Neural cell (in vitro differentiated cells): ENCODE data around the gene MED26. TPM values are rescaled to one million over a fixed set of nuclear protein-coding genes. Genes with fewer than 3 reads are reported as not detected.

Source experiments
- H2AFZ ChIP-seq: fragments of 200-600, 300-800 bp; sonication (generic), shearing (Covaris generic); 2 replicates; pipeline ENCODE4 v1.6.0; 2014; ENCODE audit warnings: low read depth, mild to moderate bottlenecking, antibody characterized with exemption, low read length, moderate library complexity
- H3F3A ChIP-seq: fragments of 200-600 bp; shearing (Covaris generic); 2 replicates; pipeline ENCODE4 v1.6.1; 2016; ENCODE audit warnings: mild to moderate bottlenecking, moderate library complexity, mixed read lengths, antibody characterized with exemption, low read length; ENCODE audit not compliant: insufficient read depth, poor library complexity, severe bottlenecking
- H3K27ac ChIP-seq: fragments of 200-600, 300-800 bp; sonication (generic), shearing (Covaris generic); 2 replicates; pipeline ENCODE4 v1.5.1; 2014; ENCODE audit warnings: mild to moderate bottlenecking, low read length, moderate library complexity
- H3K27me3 ChIP-seq: fragments of 300-800, 200-600 bp; sonication (generic), shearing (Covaris generic); 2 replicates; pipeline ENCODE4 v1.6.0; 2014; ENCODE audit warnings: mild to moderate bottlenecking, low read depth, low read length, moderate library complexity; ENCODE audit not compliant: insufficient read depth
- H3K36me3 ChIP-seq: fragments of 300-800, 200-600 bp; sonication (generic), shearing (Covaris generic); 2 replicates; pipeline ENCODE4 v1.5.1; 2014; ENCODE audit warnings: mild to moderate bottlenecking, antibody characterized with exemption, low read length, moderate library complexity; ENCODE audit not compliant: insufficient read depth
- H3K4me2 ChIP-seq: fragments of 300-800, 200-600 bp; sonication (generic), shearing (Covaris generic); 2 replicates; pipeline ENCODE4 v1.6.0; 2014; ENCODE audit warnings: mild to moderate bottlenecking, low read length
- H3K4me3 ChIP-seq: fragments of 300-800, 200-600 bp; sonication (generic), shearing (Covaris generic); 2 replicates; pipeline ENCODE4 v1.5.1; 2014; ENCODE audit warnings: mild to moderate bottlenecking, low read length, moderate library complexity
- H3K79me2 ChIP-seq: fragments of 200-600 bp; shearing (Covaris generic); replicated peaks from 2 replicates; pipeline ENCODE4 v1.6.0; 2014; ENCODE audit warnings: mild to moderate bottlenecking, low read length, moderate library complexity; ENCODE audit not compliant: insufficient read depth
- H3K9ac ChIP-seq: fragments of 300-800, 200-600 bp; sonication (generic), shearing (Covaris generic); 2 replicates; pipeline ENCODE4 v1.6.1; 2016; ENCODE audit warnings: mild to moderate bottlenecking, low read length, mixed read lengths
- H3K9me2 ChIP-seq: fragments of 200-600 bp; shearing (Covaris generic); 2 replicates; pipeline ENCODE4 v1.6.1; 2016; ENCODE audit warnings: mild to moderate bottlenecking, low read length, mixed read lengths; ENCODE audit not compliant: insufficient read depth
- H3K9me3 ChIP-seq: fragments of 200-600, 300-800 bp; sonication (generic), shearing (Covaris generic); 2 replicates; pipeline ENCODE4 v1.6.1; 2016; ENCODE audit warnings: mild to moderate bottlenecking, mixed run types, low read length, moderate library complexity, mixed read lengths
- H4K20me1 ChIP-seq: fragments of 200-600 bp; shearing (Covaris generic); 2 replicates; pipeline ENCODE4 v1.6.1; 2016; ENCODE audit warnings: mild to moderate bottlenecking, mixed run types; ENCODE audit not compliant: insufficient read depth
- EP300 ChIP-seq: fragments of 450-650 bp; conservative IDR thresholded peaks from 2 replicates; pipeline ENCODE4 v1.6.1; 2014; ENCODE audit warnings: antibody characterized with exemption, mild to moderate bottlenecking, moderate library complexity; ENCODE audit not compliant: poor library complexity, severe bottlenecking
- EZH2 ChIP-seq: fragments of 200-600, 300-800 bp; shearing (Covaris generic), sonication (generic); IDR thresholded peaks from 2 replicates; pipeline ENCODE4 v1.6.1; 2014; ENCODE audit warnings: antibody characterized with exemption, low read length, borderline replicate concordance, mild to moderate bottlenecking; ENCODE audit not compliant: insufficient read depth, poor library complexity, severe bottlenecking
- MXI1 ChIP-seq: fragments of 450-650 bp; conservative IDR thresholded peaks from 2 replicates; pipeline ENCODE4 v1.6.1; 2014; ENCODE audit warnings: antibody characterized with exemption, mild to moderate bottlenecking; ENCODE audit not compliant: poor library complexity, severe bottlenecking
- POLR2AphosphoS5 ChIP-seq: IDR thresholded peaks from 2 replicates; pipeline ENCODE4 v1.6.1; 2012
- RAD21 ChIP-seq: fragments of 450-650 bp; conservative IDR thresholded peaks from 2 replicates; pipeline ENCODE4 v1.6.1; 2014; ENCODE audit warnings: antibody characterized with exemption, mild to moderate bottlenecking, moderate library complexity
- SMC3 ChIP-seq: fragments of 450-650 bp; conservative IDR thresholded peaks from 2 replicates; pipeline ENCODE4 v1.6.1; 2014; ENCODE audit warnings: antibody characterized with exemption, mild to moderate bottlenecking, moderate library complexity; ENCODE audit not compliant: poor library complexity
- TAF1 ChIP-seq: IDR thresholded peaks from 2 replicates; pipeline ENCODE4 v1.6.1; 2012; ENCODE audit warnings: low read depth
- polyA plus RNA-seq: library from polyadenylated mRNA; depleted of rRNA; stranded (reverse); fragments of >200 nt; gene quantifications from 2 replicates; pipeline ENCODE4 v1.2.3, GENCODE V29; 2014
- TF ChIP-seq, protein P1 (sequence below): IDR thresholded peaks from 2 replicates; pipeline ENCODE4 v1.6.1; 2012; ENCODE audit warnings: borderline replicate concordance
- TF ChIP-seq, protein P2 (sequence below): fragments of 450-650 bp; IDR thresholded peaks from 2 replicates; pipeline ENCODE4 v1.5.1; 2014; ENCODE audit warnings: antibody characterized with exemption, mild to moderate bottlenecking, moderate library complexity; ENCODE audit not compliant: poor library complexity, severe bottlenecking

MED26 gene
- polyA plus RNA-seq, 1 donor from 2014 or later, result 4.2 TPM

DNA sequence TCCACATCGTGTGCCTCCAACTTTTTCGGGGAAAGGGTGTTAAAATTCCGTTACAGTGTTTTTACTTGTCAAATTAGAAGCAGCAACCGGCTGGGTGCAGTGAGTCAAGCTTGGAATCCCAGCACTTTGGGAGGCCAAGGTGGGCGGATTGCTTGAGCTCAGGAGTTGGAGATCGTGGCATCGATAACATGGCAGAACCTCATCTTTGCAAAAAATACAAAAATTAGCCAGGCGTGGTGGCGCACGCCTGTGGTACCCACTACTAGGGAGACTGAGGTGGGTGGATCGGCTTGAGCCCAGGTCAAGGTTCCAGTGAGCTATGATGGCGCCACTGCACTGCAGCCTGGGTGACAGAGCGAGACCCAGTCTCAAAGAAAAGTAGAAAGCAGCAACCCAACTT, 54.7 kb downstream of the MED26 start:
- no peaks in the 10 kb centered on the region for H4K20me1 ChIP-seq
- H2AFZ ChIP-seq, result no peak overlapping the region
- H3K4me3 ChIP-seq, result peak overlapping the region; percentile 94
- TF ChIP-seq POLR2AphosphoS5, result no peak
- TF ChIP-seq MXI1, result no peak
- no peak for TF ChIP-seq SMC3
- TF ChIP-seq TAF1, result no peak
- TF ChIP-seq, protein P1, sequence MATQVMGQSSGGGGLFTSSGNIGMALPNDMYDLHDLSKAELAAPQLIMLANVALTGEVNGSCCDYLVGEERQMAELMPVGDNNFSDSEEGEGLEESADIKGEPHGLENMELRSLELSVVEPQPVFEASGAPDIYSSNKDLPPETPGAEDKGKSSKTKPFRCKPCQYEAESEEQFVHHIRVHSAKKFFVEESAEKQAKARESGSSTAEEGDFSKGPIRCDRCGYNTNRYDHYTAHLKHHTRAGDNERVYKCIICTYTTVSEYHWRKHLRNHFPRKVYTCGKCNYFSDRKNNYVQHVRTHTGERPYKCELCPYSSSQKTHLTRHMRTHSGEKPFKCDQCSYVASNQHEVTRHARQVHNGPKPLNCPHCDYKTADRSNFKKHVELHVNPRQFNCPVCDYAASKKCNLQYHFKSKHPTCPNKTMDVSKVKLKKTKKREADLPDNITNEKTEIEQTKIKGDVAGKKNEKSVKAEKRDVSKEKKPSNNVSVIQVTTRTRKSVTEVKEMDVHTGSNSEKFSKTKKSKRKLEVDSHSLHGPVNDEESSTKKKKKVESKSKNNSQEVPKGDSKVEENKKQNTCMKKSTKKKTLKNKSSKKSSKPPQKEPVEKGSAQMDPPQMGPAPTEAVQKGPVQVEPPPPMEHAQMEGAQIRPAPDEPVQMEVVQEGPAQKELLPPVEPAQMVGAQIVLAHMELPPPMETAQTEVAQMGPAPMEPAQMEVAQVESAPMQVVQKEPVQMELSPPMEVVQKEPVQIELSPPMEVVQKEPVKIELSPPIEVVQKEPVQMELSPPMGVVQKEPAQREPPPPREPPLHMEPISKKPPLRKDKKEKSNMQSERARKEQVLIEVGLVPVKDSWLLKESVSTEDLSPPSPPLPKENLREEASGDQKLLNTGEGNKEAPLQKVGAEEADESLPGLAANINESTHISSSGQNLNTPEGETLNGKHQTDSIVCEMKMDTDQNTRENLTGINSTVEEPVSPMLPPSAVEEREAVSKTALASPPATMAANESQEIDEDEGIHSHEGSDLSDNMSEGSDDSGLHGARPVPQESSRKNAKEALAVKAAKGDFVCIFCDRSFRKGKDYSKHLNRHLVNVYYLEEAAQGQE, result no peak
- TF ChIP-seq, protein P2, sequence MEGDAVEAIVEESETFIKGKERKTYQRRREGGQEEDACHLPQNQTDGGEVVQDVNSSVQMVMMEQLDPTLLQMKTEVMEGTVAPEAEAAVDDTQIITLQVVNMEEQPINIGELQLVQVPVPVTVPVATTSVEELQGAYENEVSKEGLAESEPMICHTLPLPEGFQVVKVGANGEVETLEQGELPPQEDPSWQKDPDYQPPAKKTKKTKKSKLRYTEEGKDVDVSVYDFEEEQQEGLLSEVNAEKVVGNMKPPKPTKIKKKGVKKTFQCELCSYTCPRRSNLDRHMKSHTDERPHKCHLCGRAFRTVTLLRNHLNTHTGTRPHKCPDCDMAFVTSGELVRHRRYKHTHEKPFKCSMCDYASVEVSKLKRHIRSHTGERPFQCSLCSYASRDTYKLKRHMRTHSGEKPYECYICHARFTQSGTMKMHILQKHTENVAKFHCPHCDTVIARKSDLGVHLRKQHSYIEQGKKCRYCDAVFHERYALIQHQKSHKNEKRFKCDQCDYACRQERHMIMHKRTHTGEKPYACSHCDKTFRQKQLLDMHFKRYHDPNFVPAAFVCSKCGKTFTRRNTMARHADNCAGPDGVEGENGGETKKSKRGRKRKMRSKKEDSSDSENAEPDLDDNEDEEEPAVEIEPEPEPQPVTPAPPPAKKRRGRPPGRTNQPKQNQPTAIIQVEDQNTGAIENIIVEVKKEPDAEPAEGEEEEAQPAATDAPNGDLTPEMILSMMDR, result no peak
- no peak for TF ChIP-seq EP300
- TF ChIP-seq EZH2, result no peak
- no peak for TF ChIP-seq RAD21
- H3K4me2 ChIP-seq, result peak overlapping the region; percentile 52
- H3K9ac ChIP-seq, result peak overlapping the region; percentile 79
- no peaks in the 10 kb centered on the region for H3K27me3 ChIP-seq
- H3K36me3 ChIP-seq, result no peaks in the 10 kb centered on the region
- no peaks in the 10 kb centered on the region for H3F3A ChIP-seq
- H3K79me2 ChIP-seq, result peaks cover 35% of the 10 kb centered on the region
- H3K9me3 ChIP-seq, result no peaks in the 10 kb centered on the region
- H3K9me2 ChIP-seq, result no peaks in the 10 kb centered on the region
- H3K27ac ChIP-seq, result no peak overlapping the region

DNA sequence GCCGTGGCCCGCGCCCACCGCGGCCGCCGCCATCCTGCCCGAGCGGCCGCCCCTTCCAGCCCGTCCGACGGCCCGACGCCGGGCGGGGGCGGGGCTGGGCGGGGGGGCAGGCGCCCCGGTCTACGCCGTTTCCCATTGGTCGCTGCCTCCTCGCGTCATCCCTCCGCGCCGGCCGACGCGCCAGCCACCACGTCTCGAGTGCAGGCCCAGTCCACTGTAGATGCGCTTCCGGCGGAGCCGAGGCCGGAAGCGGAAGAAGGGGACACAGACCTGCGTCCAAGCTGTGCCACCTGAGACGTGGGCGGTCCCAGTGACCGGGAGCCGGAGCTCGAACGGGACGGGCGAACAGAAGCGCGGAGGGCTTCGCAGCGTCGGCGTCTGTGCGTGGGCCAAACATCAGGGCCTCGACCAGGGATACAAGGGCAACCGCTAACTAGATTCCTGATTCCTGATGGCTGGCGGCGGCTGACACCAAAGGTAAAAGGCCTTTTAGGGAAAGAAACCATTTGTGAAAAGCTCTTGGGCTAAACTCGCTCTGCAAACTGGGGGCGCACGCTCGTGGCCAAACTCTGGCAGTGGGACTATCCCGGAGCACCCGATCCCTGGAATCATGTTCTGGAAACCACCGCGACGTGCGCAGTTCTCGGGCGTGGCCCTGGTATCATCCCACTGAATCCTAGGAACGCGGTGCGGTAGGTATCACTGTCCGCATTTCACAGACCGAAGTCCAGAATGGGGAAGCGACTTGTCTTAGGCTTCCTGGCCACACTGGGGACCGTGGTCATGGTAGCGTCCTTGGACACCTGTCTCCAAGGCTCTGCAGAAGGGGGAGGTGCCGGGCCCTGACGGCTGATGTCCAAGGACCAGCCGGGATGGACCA, 55.4 kb downstream of the MED26 start, which contains the start of gene SLC35E1:
Gene SLC35E1 (minus strand): TSS at position 84 of the 880 bp plus-strand sequence. CDS start 51 bp downstream, at position 33.
- TF ChIP-seq POLR2AphosphoS5 (peak; percentile 87), TAF1 (peak; percentile 62), MXI1 (peak; percentile 93), EZH2 (no peak), SMC3 (peak; percentile 58), EP300 (peak; percentile 54), RAD21 (peak; percentile 50)
- TF ChIP-seq, protein P2, result no peak
- TF ChIP-seq, protein P1, result no peak
- no peaks in the 10 kb centered on the region for H3K27me3 ChIP-seq
- no peaks in the 10 kb centered on the region for H3K9me2 ChIP-seq
- peaks cover 31% of the 10 kb centered on the region for H3K79me2 ChIP-seq
- peak within 1 kb of the TSS; percentile 66 for H3K4me2 ChIP-seq
- no peaks in the 10 kb centered on the region for H3F3A ChIP-seq
- H4K20me1 ChIP-seq, result no peaks in the 10 kb centered on the region
- H3K36me3 ChIP-seq, result no peaks in the 10 kb centered on the region
- peak within 1 kb of the TSS; percentile 79 for H3K9ac ChIP-seq
- H2AFZ ChIP-seq, result peak within 1 kb of the TSS; percentile 41
- no peaks in the 10 kb centered on the region for H3K9me3 ChIP-seq
- peak within 1 kb of the TSS; percentile 72 for H3K27ac ChIP-seq
- peak within 1 kb of the TSS; percentile 94 for H3K4me3 ChIP-seq
